ENCODE results near the gene GFY. TPM values are rescaled to one million over a fixed set of nuclear protein-coding genes. Genes with fewer than 3 reads are reported as not detected.

The GFY gene
- total and polyA plus RNA-seq, 2 experiments from 2014 or later: not detected

DNA sequence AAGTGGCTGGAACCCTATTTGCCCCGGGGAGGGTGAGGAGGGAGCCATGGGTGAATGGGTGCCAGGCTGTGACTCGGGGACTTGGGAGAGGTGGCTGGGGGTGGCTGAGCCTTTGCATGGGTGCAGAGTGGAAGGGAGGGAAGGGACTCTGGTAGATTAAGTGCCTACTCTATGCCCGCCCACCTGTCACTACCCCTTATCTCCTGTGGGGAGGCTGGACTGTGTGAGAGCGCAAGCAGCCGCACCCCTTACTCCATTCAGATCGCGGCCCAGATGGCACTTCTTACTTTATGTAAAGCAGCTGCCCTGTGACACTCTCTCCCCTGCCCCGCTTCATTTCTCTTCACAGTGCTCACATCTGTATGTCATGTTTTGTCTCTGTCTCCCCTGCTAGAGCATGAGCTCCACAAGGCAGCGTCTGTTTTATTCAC is 34.2 kb upstream of the GFY start:
- no peaks in the 10 kb centered on the region for H4K20me1 ChIP-seq (ENCODE audit: insufficient read depth)
- H3K9me2 ChIP-seq (ENCODE audit: insufficient read depth): no peaks in the 10 kb centered on the region
- in situ Hi-C loops (cut with MboI): no loop called here
- H3K4me2 ChIP-seq (ENCODE audit: unreplicated experiment): no peak overlapping the region
- no peaks in the 10 kb centered on the region for H3K79me2 ChIP-seq (ENCODE audit: insufficient read depth)
- no peak for DNase-seq
- TF ChIP-seq EZH2 (IDR thresholded peaks at IDR 0.05; ENCODE audit: insufficient read depth, poor library complexity, severe bottlenecking) (no peak), EZH2phosphoT487 (IDR thresholded peaks at IDR 0.05; ENCODE audit: insufficient read depth, low read depth) (no peak)
- H3K27me3 ChIP-seq (replicated peaks; ENCODE audit: insufficient read depth): peaks cover 8% of the 10 kb centered on the region
- H3K4me1 ChIP-seq (ENCODE audit: insufficient read depth): no peaks in the 10 kb centered on the region
- no peak overlapping the region for H3K4me3 ChIP-seq
- H3K9me3 ChIP-seq (ENCODE audit: low read depth): no peaks in the 10 kb centered on the region
- H3F3A ChIP-seq (ENCODE audit: insufficient read depth): no peaks in the 10 kb centered on the region
- H3K9ac ChIP-seq: no peak overlapping the region
- no peaks in the 10 kb centered on the region for H3K36me3 ChIP-seq (ENCODE audit: low read depth)
- no peak overlapping the region for H3K27ac ChIP-seq
- no peak overlapping the region for H2AFZ ChIP-seq
- 16 to 18% methylated on average over 9 of the region's 9 CpGs for WGBS, 2 experiments (ENCODE audit: low coverage in 1 of 2, low lambda C conversion rate in 2 of 2, missing lambda C conversion rate in 2 of 2)

DNA sequence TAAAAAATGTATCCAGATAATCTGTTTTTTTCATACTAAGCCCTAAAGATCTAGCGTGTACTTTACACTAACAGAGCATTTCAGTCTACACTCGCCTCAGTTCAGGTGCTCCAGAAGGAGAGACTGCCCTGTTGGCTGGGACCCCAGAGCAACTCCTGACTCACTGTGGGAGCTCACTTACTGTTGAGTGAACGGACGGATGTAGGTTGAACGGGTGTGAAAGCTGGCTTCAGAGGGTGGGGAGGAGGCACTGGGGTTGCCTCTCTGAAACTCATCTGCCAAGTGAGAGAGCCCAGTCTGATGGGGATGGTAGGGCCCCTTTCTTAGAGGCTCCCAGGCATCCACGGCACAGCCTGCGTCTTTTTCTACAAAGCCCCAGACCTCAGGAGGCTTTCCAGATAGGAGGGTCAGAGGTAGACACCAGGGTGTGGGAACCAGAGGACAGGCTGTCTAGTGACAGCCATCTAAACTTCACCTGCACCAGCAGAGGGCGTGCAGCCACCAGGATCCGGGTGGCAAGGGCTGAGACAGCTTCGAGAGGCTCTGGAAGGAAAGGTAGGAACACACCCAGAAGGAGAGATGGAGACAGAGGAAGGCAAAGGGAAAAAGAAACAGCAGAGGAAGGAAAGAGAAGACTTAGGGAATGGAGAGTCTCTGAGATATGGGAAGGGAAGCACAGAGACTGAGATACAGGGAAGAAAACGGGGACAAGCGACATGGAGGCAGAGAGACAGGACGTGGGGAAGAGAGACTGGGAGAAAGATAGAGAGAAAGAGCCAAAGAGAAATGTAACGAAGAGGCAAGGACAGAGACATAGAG is 33.4 kb upstream of the GFY start:
- Histone ChIP-seq H3K4me2 (ENCODE audit: unreplicated experiment) (no peak overlapping the region), H3F3A (ENCODE audit: insufficient read depth) (no peaks in the 10 kb centered on the region), H3K27me3 (replicated peaks; ENCODE audit: insufficient read depth) (peaks cover 8% of the 10 kb centered on the region), H2AFZ (peak overlapping the region; percentile 8; the same call in 1 of the 2 replicates), H3K27ac (no peak overlapping the region), H3K9ac (no peak overlapping the region), H3K36me3 (ENCODE audit: low read depth) (no peaks in the 10 kb centered on the region), H3K4me1 (ENCODE audit: insufficient read depth) (no peaks in the 10 kb centered on the region), H3K4me3 (no peak overlapping the region), H3K9me3 (ENCODE audit: low read depth) (no peaks in the 10 kb centered on the region), H3K79me2 (ENCODE audit: insufficient read depth) (no peaks in the 10 kb centered on the region), H3K9me2 (ENCODE audit: insufficient read depth) (no peaks in the 10 kb centered on the region), H4K20me1 (ENCODE audit: insufficient read depth) (no peaks in the 10 kb centered on the region)
- DNase-seq: peak; percentile 79
- no peak for TF ChIP-seq EZH2 (IDR thresholded peaks at IDR 0.05; ENCODE audit: insufficient read depth, poor library complexity, severe bottlenecking)
- no peak for TF ChIP-seq EZH2phosphoT487 (IDR thresholded peaks at IDR 0.05; ENCODE audit: insufficient read depth, low read depth)
- in situ Hi-C loops (cut with MboI): no loop called here
- WGBS, 2 experiments (ENCODE audit: low coverage in 1 of 2, low lambda C conversion rate in 2 of 2, missing lambda C conversion rate in 2 of 2): 13 to 15% methylated on average over 14 of the region's 14 CpGs

- no peak overlapping the region for H2AFZ ChIP-seq
- no peaks in the 10 kb centered on the region for H3K4me1 ChIP-seq (ENCODE audit: insufficient read depth)
- no peak overlapping the region for H3K4me3 ChIP-seq
- TF ChIP-seq EZH2 (IDR thresholded peaks at IDR 0.05; ENCODE audit: insufficient read depth, poor library complexity, severe bottlenecking): no peak
- TF ChIP-seq EZH2phosphoT487 (IDR thresholded peaks at IDR 0.05; ENCODE audit: insufficient read depth, low read depth): no peak
- H3K79me2 ChIP-seq (ENCODE audit: insufficient read depth): no peaks in the 10 kb centered on the region
- no peak overlapping the region for H3K9ac ChIP-seq
- no peaks in the 10 kb centered on the region for H3K9me2 ChIP-seq (ENCODE audit: insufficient read depth)
- H3K27me3 ChIP-seq (replicated peaks; ENCODE audit: insufficient read depth): peaks cover 8% of the 10 kb centered on the region
- H3F3A ChIP-seq (ENCODE audit: insufficient read depth): no peaks in the 10 kb centered on the region
- 42 to 46% methylated on average over 4 to 5 of the region's 5 CpGs for WGBS, 2 experiments (ENCODE audit: low coverage in 1 of 2, low lambda C conversion rate in 2 of 2, missing lambda C conversion rate in 2 of 2)
- H3K36me3 ChIP-seq (ENCODE audit: low read depth): no peaks in the 10 kb centered on the region
- in situ Hi-C loops (cut with MboI): no loop called here
- H3K27ac ChIP-seq: no peak overlapping the region
- no peaks in the 10 kb centered on the region for H3K9me3 ChIP-seq (ENCODE audit: low read depth)
- no peak overlapping the region for H3K4me2 ChIP-seq (ENCODE audit: unreplicated experiment)
- no peak for DNase-seq
- no peaks in the 10 kb centered on the region for H4K20me1 ChIP-seq (ENCODE audit: insufficient read depth)
Measured at GRCh38 chr19:49393881-49394280, 31.3 kb upstream of the GFY start.

DNA sequence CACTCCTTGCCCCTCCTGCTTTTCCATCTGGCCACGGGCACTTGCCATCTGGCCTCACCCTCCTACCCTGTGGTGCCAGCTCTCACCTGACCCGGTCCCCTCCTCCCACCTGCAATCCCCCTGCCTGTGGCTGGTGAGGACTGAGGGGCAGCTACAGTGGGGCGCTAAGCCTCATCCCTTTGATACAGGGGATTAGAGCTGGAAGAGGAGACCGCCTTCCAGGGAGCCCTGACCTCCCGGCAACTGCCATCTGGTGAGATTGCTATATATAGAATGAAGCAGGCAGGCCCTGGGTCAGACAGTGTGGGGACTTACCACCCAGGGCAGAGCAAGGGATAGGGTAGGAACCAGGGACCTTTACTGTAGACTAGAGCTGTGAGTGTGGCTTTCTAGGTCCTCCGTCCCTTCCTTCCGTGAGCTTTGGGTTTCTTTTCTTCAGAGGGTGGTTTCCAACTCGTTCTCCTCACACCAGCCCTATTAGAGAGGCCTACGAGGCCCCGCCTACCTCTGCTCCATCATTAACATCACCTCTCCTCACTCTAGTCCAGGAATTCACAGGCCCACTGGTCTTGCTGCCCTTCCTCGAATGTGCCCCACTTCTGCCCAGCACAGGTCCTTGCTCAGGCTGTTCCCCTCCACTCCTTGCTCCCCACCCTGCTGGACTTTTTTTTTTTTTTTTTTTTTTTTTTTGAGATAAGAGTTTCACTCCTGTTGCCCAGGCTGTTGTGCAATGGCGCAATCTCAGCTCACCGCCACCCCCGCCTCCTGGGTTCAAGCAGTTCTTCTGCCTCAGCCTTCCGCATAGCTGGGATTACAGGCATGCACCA is 29.4 kb upstream of the GFY start:
- H3K4me3 ChIP-seq: no peak overlapping the region
- TF ChIP-seq EZH2phosphoT487 (IDR thresholded peaks at IDR 0.05; ENCODE audit: insufficient read depth, low read depth) (no peak), EZH2 (IDR thresholded peaks at IDR 0.05; ENCODE audit: insufficient read depth, poor library complexity, severe bottlenecking) (no peak)
- H3K79me2 ChIP-seq (ENCODE audit: insufficient read depth): no peaks in the 10 kb centered on the region
- no peaks in the 10 kb centered on the region for H3K9me2 ChIP-seq (ENCODE audit: insufficient read depth)
- no peak overlapping the region for H3K4me2 ChIP-seq (ENCODE audit: unreplicated experiment)
- H3K36me3 ChIP-seq (ENCODE audit: low read depth): no peaks in the 10 kb centered on the region
- H3K9ac ChIP-seq: no peak overlapping the region
- no peak overlapping the region for H3K27ac ChIP-seq
- 65 to 71% methylated on average over 14 to 15 of the region's 15 CpGs for whole genome bisulfite sequencing, 2 experiments (ENCODE audit: low coverage in 1 of 2, low lambda C conversion rate in 2 of 2, missing lambda C conversion rate in 2 of 2)
- no peaks in the 10 kb centered on the region for H4K20me1 ChIP-seq (ENCODE audit: insufficient read depth)
- H3F3A ChIP-seq (ENCODE audit: insufficient read depth): no peaks in the 10 kb centered on the region
- no peaks in the 10 kb centered on the region for H3K4me1 ChIP-seq (ENCODE audit: insufficient read depth)
- DNase-seq: no peak
- in situ Hi-C loops (cut with MboI): no loop called here
- no peak overlapping the region for H2AFZ ChIP-seq
- H3K9me3 ChIP-seq (ENCODE audit: low read depth): no peaks in the 10 kb centered on the region
- H3K27me3 ChIP-seq (replicated peaks; ENCODE audit: insufficient read depth): peaks cover under 1% of the 10 kb centered on the region; the same call in 1 of the 2 replicates
